ENCODE data around the gene NNMT. TPM values are rescaled to one million over a fixed set of nuclear protein-coding genes. Genes with fewer than 3 reads are reported as not detected.
A peak's percentile ranks its signal among the peaks of the same experiment; 100 is the strongest.

Gene NNMT
- total RNA-seq, 1 donor from 2014 or later, result 44.0 TPM

DNA sequence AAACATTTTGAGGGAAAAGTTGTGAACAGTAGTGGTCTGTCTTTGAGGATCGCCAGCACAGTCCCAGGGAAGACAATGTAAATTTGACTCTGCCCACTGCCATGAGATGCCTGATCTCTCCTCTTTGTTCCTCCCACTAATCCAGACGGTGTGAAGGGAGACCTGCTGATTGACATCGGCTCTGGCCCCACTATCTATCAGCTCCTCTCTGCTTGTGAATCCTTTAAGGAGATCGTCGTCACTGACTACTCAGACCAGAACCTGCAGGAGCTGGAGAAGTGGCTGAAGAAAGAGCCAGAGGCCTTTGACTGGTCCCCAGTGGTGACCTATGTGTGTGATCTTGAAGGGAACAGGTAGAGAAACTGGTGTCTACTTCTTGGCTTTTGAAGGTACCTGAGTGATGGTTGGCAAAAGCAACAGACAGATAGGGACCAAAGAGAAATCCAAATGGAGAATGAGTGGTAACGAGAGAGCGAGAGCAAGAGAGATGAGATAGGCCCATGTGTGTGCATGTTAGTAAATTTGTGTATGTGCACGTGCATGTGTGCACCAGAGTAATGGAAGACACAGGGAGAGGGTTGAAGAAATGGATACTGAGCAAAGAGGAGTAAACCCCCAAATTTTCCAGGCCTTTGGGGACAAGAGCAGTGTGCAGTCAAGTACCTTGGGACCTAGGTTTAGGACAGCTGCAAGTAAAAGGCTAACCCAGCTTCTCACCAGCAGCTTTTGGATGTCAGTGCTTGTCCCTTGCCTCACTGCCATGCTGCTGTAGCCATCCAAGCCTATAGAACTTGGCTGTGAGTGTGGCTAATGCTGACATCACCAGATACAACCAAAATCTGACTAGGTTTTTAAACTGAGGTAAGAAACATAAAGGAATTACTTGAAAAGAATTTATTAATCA, 1.9 kb downstream of the NNMT start:
- DNase-seq (ENCODE audit: missing footprints), result no peak
- intact Hi-C loops (cut with DNase I), result no loop called here
- no peak for ATAC-seq

GRCh38 chr11:114298710-114299109, 2.5 kb downstream of the NNMT start:
- DNase-seq (ENCODE audit: missing footprints) (no peak), ATAC-seq (no peak)
- intact Hi-C loops (cut with DNase I), result no loop called here

DNA sequence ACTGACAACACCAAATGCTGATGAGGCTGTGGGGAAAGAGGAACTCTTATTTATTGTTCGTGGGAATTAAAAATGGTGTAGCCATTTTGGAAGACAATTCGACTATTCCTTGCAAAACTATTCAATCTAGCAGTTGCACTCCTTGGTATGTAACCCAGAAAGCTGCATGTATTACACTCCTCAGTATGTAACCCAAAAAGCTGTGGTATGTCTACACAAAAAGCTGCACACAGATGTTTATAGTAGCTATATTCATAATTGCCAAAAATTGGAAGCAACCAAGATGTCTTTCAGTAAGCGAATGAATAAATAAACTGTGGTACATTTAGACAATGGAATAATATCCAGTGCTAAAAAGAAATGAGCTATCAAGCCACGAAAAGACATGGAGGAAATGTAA, 4.9 kb downstream of the NNMT start:
- ATAC-seq (no peak), DNase-seq (ENCODE audit: missing footprints) (no peak)
- intact Hi-C loops (cut with DNase I), result no loop called here

DNA sequence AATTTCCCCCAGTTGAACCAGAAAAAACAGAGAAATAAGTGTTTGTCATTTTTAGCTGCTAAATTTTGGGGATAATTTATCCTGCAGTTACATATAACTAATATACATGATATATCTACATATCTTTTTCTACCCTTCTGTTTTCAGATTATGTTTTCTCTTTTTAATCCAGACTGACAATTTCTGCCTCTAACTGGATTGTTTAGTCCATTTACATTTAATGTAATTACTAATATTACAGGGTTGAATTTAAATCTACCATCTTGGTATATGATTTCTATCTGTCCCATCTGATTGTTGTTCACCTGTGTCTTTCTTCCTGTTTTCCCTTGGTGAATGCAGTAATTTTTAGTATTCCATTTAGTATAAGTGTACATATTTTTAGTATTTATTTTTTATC, 5.7 kb downstream of the NNMT start:
- intact Hi-C loops (cut with DNase I), result no loop called here
- ATAC-seq, result no peak
- DNase-seq (ENCODE audit: missing footprints), result no peak

DNA sequence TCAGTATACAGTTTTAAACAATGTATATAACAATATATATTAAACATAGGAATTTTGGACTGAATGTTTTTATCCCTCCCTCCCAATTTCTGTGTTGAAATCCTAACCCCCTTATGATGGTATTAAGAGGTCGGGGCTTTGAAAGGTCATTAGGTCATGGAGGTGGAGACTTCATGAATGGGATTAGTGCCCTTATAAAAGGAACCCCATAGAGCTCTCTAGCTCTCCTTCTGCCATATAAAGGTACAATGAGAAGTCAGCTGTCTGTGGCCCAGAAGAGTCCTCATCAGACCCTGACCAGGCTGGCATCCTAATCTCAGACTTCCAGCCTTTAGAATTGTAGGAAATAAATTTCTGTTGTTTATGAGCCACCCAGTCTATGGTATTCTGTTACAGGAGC, 6.5 kb downstream of the NNMT start:
- ATAC-seq (no peak), DNase-seq (ENCODE audit: missing footprints) (no peak)
- intact Hi-C loops (cut with DNase I), result no loop called here

DNA sequence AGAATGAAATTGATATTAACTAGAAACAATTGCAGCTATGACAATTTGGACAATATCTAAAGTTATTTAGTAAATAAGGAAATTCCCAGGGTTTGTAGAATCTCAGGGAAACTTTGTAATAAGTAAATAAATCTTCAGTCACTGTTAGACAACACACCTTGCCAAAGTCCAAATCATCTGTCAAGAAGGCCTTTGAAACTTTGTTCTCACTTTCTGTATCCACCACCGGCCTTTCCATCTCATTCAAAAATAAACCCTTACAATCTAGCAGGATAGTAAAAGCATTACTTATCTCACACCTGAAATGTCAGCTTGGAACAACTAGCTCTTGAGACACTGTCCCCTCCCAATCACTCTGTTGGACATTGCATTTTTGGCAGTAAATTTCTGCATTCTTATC, 7.9 kb downstream of the NNMT start:
- no peak for DNase-seq (ENCODE audit: missing footprints)
- no peak for ATAC-seq
- intact Hi-C loops (cut with DNase I), result no loop called here

DNA sequence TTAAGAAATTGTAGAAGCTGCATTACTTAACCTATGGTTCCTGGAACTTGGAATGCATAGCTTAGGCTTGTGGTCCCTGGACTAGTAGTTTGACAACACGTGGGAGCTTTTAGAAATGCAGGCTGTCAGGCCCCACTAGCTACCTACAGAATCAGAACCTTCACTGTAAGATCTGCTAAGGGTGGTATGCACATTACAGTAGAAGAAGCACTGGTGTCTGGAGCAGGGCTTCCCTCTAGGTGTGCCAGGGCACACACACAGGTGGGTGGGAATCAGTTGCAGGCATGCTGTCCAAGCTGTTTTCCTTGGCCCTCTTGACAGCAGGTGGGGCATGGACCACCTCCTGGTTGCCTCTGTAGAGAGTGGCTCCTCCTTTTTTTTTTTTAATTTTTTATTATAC, 8.8 kb downstream of the NNMT start:
- DNase-seq (ENCODE audit: missing footprints), result no peak
- ATAC-seq, result no peak
- intact Hi-C loops (cut with DNase I), result no loop called here

DNA sequence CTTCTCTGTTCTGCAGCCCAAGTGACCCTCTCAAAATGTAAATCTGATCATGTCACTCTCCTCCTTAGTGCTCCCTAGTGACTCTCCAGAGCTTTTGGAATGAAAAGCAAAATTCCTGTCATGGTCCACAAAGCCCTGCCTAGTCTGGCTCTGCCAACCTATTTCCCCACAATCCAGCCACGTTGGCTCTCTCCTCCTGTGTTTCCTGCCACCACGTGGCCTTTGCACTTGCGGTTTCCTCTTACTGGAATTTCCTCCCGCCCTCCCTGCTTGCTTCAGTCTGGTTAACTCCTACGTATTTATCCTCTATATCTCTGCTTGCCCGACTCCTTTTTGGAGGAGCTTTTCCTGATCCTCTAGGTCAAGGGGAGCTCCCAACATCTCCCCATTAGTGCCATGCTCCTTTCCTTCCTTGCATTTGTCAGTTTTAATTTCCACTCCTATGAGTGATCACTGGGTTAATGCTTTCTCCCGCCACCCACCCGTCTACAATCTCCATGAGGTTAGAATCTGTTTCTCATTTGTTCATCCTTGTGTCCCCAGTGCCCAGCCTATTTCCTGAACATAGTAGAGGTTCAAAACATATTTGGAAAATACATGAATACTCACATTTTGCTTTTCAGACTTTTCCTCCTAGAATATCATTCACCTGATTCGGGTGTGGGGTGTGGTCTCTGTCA, 11.5 kb downstream of the NNMT start:
- peak; percentile 76 for ATAC-seq
- intact Hi-C loops (cut with DNase I), result no loop called here
- DNase-seq (ENCODE audit: missing footprints), result peak; percentile 73

GRCh38 chr11:114308689-114309089, 12.5 kb downstream of the NNMT start:
- intact Hi-C loops (cut with DNase I), result no loop called here
- DNase-seq (ENCODE audit: missing footprints) (no peak), ATAC-seq (peak; percentile 40)

GRCh38 chr11:114309517-114309916, 13.3 kb downstream of the NNMT start:
- ATAC-seq, result no peak
- DNase-seq (ENCODE audit: missing footprints), result no peak
- intact Hi-C loops (cut with DNase I), result no loop called here

- ATAC-seq, result no peak
- intact Hi-C loops (cut with DNase I), result no loop called here
Observed at GRCh38 chr11:114310095-114310494, 13.9 kb downstream of the NNMT start.

DNA sequence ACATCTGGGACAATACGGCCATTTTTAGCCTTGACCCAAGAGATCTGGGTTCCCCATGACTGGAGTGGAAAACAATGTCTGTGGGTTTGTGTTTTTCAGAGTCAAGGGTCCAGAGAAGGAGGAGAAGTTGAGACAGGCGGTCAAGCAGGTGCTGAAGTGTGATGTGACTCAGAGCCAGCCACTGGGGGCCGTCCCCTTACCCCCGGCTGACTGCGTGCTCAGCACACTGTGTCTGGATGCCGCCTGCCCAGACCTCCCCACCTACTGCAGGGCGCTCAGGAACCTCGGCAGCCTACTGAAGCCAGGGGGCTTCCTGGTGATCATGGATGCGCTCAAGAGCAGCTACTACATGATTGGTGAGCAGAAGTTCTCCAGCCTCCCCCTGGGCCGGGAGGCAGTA, 15.7 kb downstream of the NNMT start:
- DNase-seq (ENCODE audit: missing footprints), result no peak
- intact Hi-C loops (cut with DNase I), result no loop called here
- no peak for ATAC-seq

More at GRCh38 chr11:114310095-114310494, 13.9 kb downstream of the NNMT start:
- DNase-seq (ENCODE audit: missing footprints), result no peak

DNA sequence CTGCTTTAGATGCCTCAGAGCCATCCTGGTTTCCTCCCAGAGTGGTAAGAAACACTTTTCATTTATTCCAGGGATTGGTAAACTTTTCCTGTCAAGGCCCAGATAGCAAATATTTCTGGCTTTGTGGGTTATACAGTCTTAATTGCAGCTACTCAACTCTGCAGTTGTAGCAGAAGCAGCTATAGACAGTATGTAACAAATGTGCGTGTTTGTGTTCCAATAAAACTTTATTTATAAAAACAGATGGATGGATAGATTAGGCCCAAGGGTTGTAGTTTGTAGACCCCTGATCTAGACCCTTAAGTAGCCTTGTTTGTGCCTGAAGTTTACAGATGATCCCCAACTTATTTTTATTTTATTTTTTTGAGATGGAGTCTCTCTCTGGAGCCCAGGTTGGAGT, 17.9 kb downstream of the NNMT start:
- intact Hi-C loops (cut with DNase I), result no loop called here
- DNase-seq (ENCODE audit: missing footprints) (no peak), ATAC-seq (no peak)

DNA sequence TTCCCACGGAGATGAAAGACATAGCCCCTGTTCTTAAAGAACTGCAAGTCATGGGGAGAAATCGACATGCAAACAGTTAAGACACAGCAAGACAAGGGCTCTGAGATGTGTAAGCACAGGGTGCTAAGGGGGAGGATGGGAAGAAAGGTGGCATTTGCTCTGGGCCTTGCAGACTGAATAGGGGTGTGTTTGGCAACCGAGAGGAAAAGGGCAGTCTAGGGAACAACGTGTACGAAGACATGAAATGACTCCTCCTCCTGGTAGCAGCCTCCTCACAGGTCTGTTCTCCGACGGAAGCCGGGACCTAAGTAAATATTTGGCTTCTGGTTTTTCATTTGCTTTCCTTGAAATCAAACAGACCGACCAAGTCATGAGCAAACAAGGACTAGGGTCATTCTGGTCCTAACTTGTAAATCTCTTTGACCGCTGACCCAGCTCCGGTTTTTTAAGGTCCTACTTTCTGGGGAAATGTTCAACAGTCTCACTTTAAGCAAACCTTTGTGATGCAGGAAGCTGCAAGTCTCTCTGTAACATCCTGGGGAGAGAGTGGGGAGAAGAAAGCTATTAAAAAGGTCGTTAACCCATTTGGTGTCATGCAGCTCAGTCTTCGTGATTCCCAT, 19.7 kb downstream of the NNMT start:
- intact Hi-C loops (cut with DNase I), result loop anchor here (5.0 kb wide), 1 partner anchor 34 kb away; no protein-coding TSS in a partner anchor

DNA sequence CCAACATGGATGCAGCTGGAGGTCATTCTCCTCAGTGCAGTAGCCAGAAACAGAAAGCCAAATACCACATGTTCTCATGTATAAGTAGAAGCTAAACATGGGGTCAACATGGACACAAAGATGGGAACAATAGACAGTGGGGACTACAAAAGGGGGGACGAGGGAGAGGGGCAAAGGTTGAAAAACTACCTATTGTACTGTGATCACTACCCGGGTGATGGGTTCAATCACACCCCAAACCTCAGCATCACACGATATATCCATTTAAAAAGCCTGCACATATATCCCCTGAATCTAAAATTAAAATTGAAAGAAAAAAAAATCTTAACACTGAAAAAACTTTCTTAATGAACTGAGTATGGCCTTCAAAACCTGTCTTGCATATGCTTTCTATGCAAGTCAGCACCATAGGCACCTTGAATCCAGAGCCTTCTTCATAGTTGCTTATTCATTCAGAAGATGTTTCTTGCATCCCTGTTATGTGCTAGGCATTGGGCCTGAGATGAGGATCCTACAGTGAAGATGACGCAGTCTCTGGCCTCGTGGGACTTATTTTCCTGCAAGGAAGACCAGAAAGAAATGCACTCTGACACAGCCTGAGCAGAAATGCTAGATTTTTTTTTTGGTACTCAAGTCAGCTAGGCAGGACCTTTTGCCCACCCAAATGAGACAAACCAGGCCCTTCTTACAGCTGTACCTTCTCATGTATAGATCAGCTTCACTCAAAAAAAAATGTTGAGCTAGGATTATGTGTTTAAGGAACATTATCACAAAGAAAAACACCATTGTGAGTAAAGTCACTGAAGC, 21.0 kb downstream of the NNMT start:
- intact Hi-C loops (cut with DNase I), result loop anchor here (5.0 kb wide), 1 partner anchor 35 kb away; no protein-coding TSS in a partner anchor
- DNase-seq (ENCODE audit: missing footprints) (no peak), ATAC-seq (peak; percentile 47)

More for the DNA sequence above, 19.7 kb downstream of the NNMT start:
- DNase-seq (ENCODE audit: missing footprints) (no peak), ATAC-seq (no peak)

DNA sequence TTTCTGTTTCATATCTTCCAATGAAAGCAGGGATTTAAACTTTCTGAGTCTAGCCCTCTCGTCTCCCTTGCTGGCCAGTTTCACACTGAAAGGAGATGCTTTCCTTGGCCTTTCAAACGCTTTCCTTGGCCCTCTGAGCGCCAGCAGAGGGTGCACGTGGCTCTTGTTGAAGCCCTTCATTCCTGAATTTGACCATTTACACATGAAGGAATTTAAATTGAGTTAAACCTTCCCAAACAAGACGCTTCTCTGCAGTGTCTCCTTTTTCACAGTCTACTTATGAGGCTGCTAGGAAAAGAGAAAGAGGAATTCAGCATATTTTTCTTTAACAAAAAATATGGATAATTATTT, 21.6 kb downstream of the NNMT start:
- DNase-seq (ENCODE audit: missing footprints) (no peak), ATAC-seq (no peak)
- intact Hi-C loops (cut with DNase I), result loop anchor here (5.0 kb wide), 1 partner anchor 35 kb away; no protein-coding TSS in a partner anchor

DNA sequence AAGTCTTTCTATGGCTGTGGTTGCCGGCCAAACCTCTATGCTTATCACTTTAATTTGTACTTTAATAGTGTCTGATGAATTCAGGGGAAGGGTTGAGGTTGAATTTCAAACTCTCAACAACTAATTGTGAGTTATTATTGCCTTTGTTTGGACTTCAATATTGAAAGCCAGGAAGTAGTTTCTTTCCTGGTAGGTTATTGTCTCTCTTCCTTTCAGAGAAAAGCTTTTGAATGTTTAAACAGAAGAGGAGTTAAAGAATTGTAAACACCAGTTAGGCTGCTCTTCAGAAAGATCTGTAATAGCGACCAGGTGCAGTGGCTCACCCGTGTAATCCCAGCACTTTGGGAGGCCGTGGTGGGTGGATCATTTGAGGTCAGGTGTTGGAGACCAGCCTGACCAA, 22.2 kb downstream of the NNMT start:
- no peak for ATAC-seq
- intact Hi-C loops (cut with DNase I), result loop anchor here (5.0 kb wide), 1 partner anchor 36 kb away; no protein-coding TSS in a partner anchor
- DNase-seq (ENCODE audit: missing footprints), result no peak

DNA sequence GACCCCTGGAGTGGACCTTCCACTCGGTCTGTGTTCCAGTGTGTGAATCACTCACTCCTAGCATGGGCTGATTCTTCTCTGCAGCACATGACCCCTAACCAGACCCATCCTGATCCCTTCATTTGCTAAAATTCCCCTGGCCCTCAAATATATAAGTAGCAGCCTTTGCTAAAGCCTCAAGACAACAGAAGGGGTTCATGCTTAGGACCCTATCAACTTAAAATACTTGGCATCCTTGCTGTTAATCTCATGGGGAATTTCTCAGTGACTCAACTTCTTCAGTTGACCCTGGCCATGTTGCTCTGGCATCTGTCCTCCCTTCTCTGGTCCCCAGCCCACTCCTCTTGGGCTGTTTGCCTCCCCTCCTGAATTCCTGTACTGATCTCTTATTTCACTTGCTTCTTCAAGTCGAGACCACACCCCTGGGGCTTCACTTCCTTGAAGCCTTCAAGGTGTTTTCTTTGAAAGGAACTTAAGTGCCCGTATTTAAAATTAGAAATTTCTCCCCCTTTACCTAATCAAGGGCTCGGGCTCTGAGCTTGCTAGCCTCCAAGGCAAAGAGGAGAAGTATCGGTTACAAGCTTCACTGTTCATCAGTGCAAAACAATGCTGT, 23.6 kb downstream of the NNMT start:
- no peak for ATAC-seq
- no peak for DNase-seq (ENCODE audit: missing footprints)
- intact Hi-C loops (cut with DNase I), result loop anchor here (5.0 kb wide), 1 partner anchor 38 kb away; no protein-coding TSS in a partner anchor
